HCT116 (cell line): ENCODE results near the gene UBL5. TPM values are rescaled to one million over a fixed set of nuclear protein-coding genes. Genes with fewer than 3 reads are reported as not detected.

Source experiments
- ATAC-seq: fragments of 200-7000 bp; cut with Tn5 transposase; 2 replicates; pipeline ENCODE4 v1.9.1; 2020; ENCODE audit warnings: mild to moderate bottlenecking, moderate library complexity
- BruUV-seq: library from RNA; stranded (reverse); fragments of 400-500 nt; replicated peaks from 2 replicates; lab custom pipeline; 2021; lab: Mats Ljungman, UMichigan
- CTCF ChIA-PET: fragments of 300-600 bp; sonication (Branson Sonifier 250); formaldehyde crosslinking; loops from one replicate; lab custom pipeline; 2021; ENCODE audit warnings: antibody characterized with exemption; lab: Charles Lee
- POLR2A ChIA-PET: fragments of 300-600, 350-600 bp; sonication (Branson Sonifier 250); formaldehyde crosslinking; loops from one replicate; lab custom pipeline; 2021; ENCODE audit warnings: antibody characterized with exemption; lab: Charles Lee
- RAD21 ChIA-PET, 2 experiments: fragments of 300-600 bp; sonication (Branson Sonifier 250); formaldehyde crosslinking; loops; one replicate each; lab custom pipeline; 2023; ENCODE audit warnings: low total read pairs in 2 of 2; ENCODE audit not compliant: uncharacterized antibody in 2 of 2, unreplicated experiment in 2 of 2, low non-redundant PET in 1 of 2; lab: Charles Lee
- DNase-seq: peaks from one replicate; pipeline ENCODE4 v3.0.0-alpha.2; 2010; ENCODE audit warnings: low read depth, low spot score
- H2AFZ ChIP-seq: fragments of 200-600 bp; shearing (Covaris generic), sonication (generic); 2 replicates; pipeline ENCODE4 v1.6.1; 2017; ENCODE audit warnings: low read depth, mixed run types, mixed read lengths, antibody characterized with exemption, low read length; ENCODE audit not compliant: poor library complexity, severe bottlenecking
- H3K27ac ChIP-seq: 2 replicates; pipeline ENCODE4 v1.5.1; 2012; ENCODE audit warnings: low read depth, low read length
- H3K27me3 ChIP-seq: fragments of 200-600 bp; sonication (generic); 2 replicates; pipeline ENCODE4 v1.6.1; 2016; ENCODE audit warnings: mixed run types, low read length, mixed read lengths; ENCODE audit not compliant: insufficient read depth
- H3K36me3 ChIP-seq, 2 experiments: fragments of 200-500 bp in 1 of 2; fragments of 200-600 bp in 1 of 2; sonication (Bioruptor generic) in 1 of 2; sonication (generic) in 1 of 2; 2 replicates each; pipeline versions ENCODE4 v1.5.1 to v1.6.1; 2014 to 2016; ENCODE audit warnings: low read length in 2 of 2, inconsistent platforms in 1 of 2, mixed read lengths in 1 of 2, mixed run types in 1 of 2; ENCODE audit not compliant: insufficient read depth in 2 of 2, control insufficient read depth in 1 of 2
- H3K4me1 ChIP-seq, 2 experiments: fragments of 200-600 bp in 1 of 2; sonication (generic) in 1 of 2; 2 replicates each; pipeline versions ENCODE4 v1.5.1 to v1.6.1; 2012 to 2017; ENCODE audit warnings: low read length in 2 of 2, inconsistent platforms in 1 of 2, mild to moderate bottlenecking in 1 of 2, mixed read lengths in 1 of 2, mixed run types in 1 of 2, moderate library complexity in 1 of 2; ENCODE audit not compliant: insufficient read depth in 2 of 2, control insufficient read depth in 1 of 2
- H3K4me2 ChIP-seq: fragments of 200-600 bp; sonication (generic); 2 replicates; pipeline ENCODE4 v1.6.1; 2017; ENCODE audit warnings: mixed run types, low read length, mixed read lengths
- H3K4me3 ChIP-seq, 2 experiments: fragments of 200-600 bp in 1 of 2; sonication (generic) in 1 of 2; replicated peaks in 1 of 2; 2 replicates each; pipeline ENCODE4 v1.5.1; 2011 to 2016; ENCODE audit warnings: low read length in 2 of 2, control low read depth in 1 of 2, low read depth in 1 of 2, mild to moderate bottlenecking in 1 of 2, mixed read lengths in 1 of 2, mixed run types in 1 of 2
- H3K79me2 ChIP-seq: fragments of 200-600 bp; sonication (generic); 2 replicates; pipeline ENCODE4 v1.6.1; 2017; ENCODE audit warnings: mild to moderate bottlenecking, mixed run types, low read length, moderate library complexity, mixed read lengths; ENCODE audit not compliant: insufficient read depth
- H3K9ac ChIP-seq: fragments of 200-600 bp; sonication (generic); 2 replicates; pipeline ENCODE4 v1.6.1; 2016; ENCODE audit warnings: low read length, mixed read lengths
- H3K9me2 ChIP-seq: fragments of 200-600 bp; sonication (generic), shearing (Covaris generic); 2 replicates; pipeline ENCODE4 v1.6.1; 2017; ENCODE audit warnings: mixed run types, mild to moderate bottlenecking, moderate library complexity; ENCODE audit not compliant: insufficient read depth
- H3K9me3 ChIP-seq, 2 experiments: fragments of 200-500 bp in 1 of 2; fragments of 200-600 bp in 1 of 2; sonication (Bioruptor generic) in 1 of 2; sonication (generic) in 1 of 2; 2 replicates each; pipeline ENCODE4 v1.6.1; 2014 to 2017; ENCODE audit warnings: low read length in 2 of 2, mixed read lengths in 2 of 2, inconsistent platforms in 1 of 2, low read depth in 1 of 2, mild to moderate bottlenecking in 1 of 2, mixed run types in 1 of 2, moderate library complexity in 1 of 2; ENCODE audit not compliant: control insufficient read depth in 1 of 2, insufficient read depth in 1 of 2
- H4K20me1 ChIP-seq: fragments of 200-600 bp; sonication (generic), shearing (Covaris generic); 2 replicates; pipeline ENCODE4 v1.6.1; 2017; ENCODE audit warnings: mixed run types, mild to moderate bottlenecking, moderate library complexity; ENCODE audit not compliant: insufficient read depth
- CEBPB ChIP-seq: IDR thresholded peaks from 2 replicates; pipeline ENCODE4 v1.6.1; 2012; ENCODE audit warnings: low read depth
- CTCF ChIP-seq, 3 experiments: fragments of 200-600 bp in 1 of 3; sonication (generic) in 1 of 3; IDR thresholded peaks in 2 of 3; conservative IDR thresholded peaks in 1 of 3; 2 replicates each; pipeline ENCODE4 v1.5.1; 2012 to 2017; ENCODE audit warnings: low read depth in 2 of 3, low read length in 2 of 3, antibody characterized with exemption in 1 of 3, borderline replicate concordance in 1 of 3, control low read depth in 1 of 3, mild to moderate bottlenecking in 1 of 3, mixed read lengths in 1 of 3, mixed run types in 1 of 3, moderate library complexity in 1 of 3; ENCODE audit not compliant: insufficient read depth in 1 of 3
- EGR1 ChIP-seq: IDR thresholded peaks from 2 replicates; pipeline ENCODE4 v1.6.1; 2012; ENCODE audit warnings: low read depth
- EZH2 ChIP-seq: fragments of 200-600 bp; sonication (generic); IDR thresholded peaks from 2 replicates; pipeline ENCODE4 v1.6.1; 2017; ENCODE audit warnings: antibody characterized with exemption, mixed run types
- FOSL1 ChIP-seq: IDR thresholded peaks from 2 replicates; pipeline ENCODE4 v1.6.1; 2012; ENCODE audit warnings: low read depth
- JUND ChIP-seq: IDR thresholded peaks from 2 replicates; pipeline ENCODE4 v1.6.1; 2012
- MAX ChIP-seq: IDR thresholded peaks from 2 replicates; pipeline ENCODE4 v1.6.1; 2012
- RAD21 ChIP-seq: IDR thresholded peaks from 2 replicates; pipeline ENCODE4 v1.6.1; 2012; ENCODE audit warnings: low read depth, mild to moderate bottlenecking
- REST ChIP-seq: IDR thresholded peaks from 2 replicates; pipeline ENCODE4 v1.6.1; 2012; ENCODE audit warnings: low read depth
- SIN3A ChIP-seq: IDR thresholded peaks from 2 replicates; pipeline ENCODE4 v1.6.1; 2012; ENCODE audit warnings: low read depth
- SRF ChIP-seq: IDR thresholded peaks from 2 replicates; pipeline ENCODE4 v1.6.1; 2012; ENCODE audit warnings: low read depth
- YY1 ChIP-seq: IDR thresholded peaks from 2 replicates; pipeline ENCODE4 v1.6.1; 2011; ENCODE audit warnings: low read length, low read depth, moderate library complexity, mild to moderate bottlenecking; ENCODE audit not compliant: insufficient replicate concordance; ENCODE audit errors: extremely low read depth
- ZFX ChIP-seq: fragments of 450-650 bp; IDR thresholded peaks from 2 replicates; pipeline ENCODE4 v1.6.1; 2017
- ZNF274 ChIP-seq: fragments of 200-500 bp; sonication (Bioruptor generic); IDR thresholded peaks from 2 replicates; pipeline ENCODE4 v1.6.1; 2014; ENCODE audit warnings: mild to moderate bottlenecking, low read depth, low read length, inconsistent platforms
- intact Hi-C: fragments of 100-400 bp; cut with micrococcal nuclease; formaldehyde crosslinking; loops from 2 replicates; pipeline ENCODE4 v1.10.0; 2022
- total RNA-seq: library from RNA; stranded (reverse); gene quantifications from one replicate; pipeline ENCODE4 v1.2.1, GENCODE V29; 2021; ENCODE audit not compliant: unreplicated experiment

Gene UBL5
- total RNA-seq, 1 experiment from 2014 or later, result 335 TPM

GRCh38 chr19:9868983-9869617 is 41.4 kb downstream of the UBL5 start:
- H3K4me2 ChIP-seq, result no peak overlapping the region
- intact Hi-C loops, result no loop called here
- CTCF ChIA-PET, result no interaction called here

More at GRCh38 chr19:9868983-9869617, 41.4 kb downstream of the UBL5 start:
- RAD21 ChIA-PET, result no interaction called here
- H3K27me3 ChIP-seq, result no peaks in the 10 kb centered on the region
- no peak overlapping the region for H3K27ac ChIP-seq
- no peak for ATAC-seq
- H3K4me3 ChIP-seq, result no peak overlapping the region
- TF ChIP-seq FOSL1 (no peak), SIN3A (no peak), SRF (no peak), JUND (no peak), REST (no peak), CTCF (IDR thresholded peaks at IDR 0.05 in 2 of 3, conservative IDR thresholded peaks at IDR 0.05 in 1 of 3; ENCODE audit: borderline replicate concordance in 1 of 3, insufficient read depth in 1 of 3, low read depth in 2 of 3, low read length in 2 of 3) (no peak), YY1 (no peak), EZH2 (no peak), ZFX (no peak), MAX (no peak), CEBPB (no peak), EGR1 (no peak), ZNF274 (no peak), RAD21 (no peak)
- TF ChIP-seq, all 23 proteins: peak for 0
- no peaks in the 10 kb centered on the region for H4K20me1 ChIP-seq
- H3K79me2 ChIP-seq, result no peaks in the 10 kb centered on the region
- BruUV-seq, result no TSS peak
- H3K9ac ChIP-seq, result no peak overlapping the region
- H2AFZ ChIP-seq, result no peak overlapping the region
- no peaks in the 10 kb centered on the region for H3K9me3 ChIP-seq
- POLR2A ChIA-PET, result no interaction called here
- no peak for DNase-seq
- no peaks in the 10 kb centered on the region for H3K36me3 ChIP-seq
- H3K4me1 ChIP-seq, result no peaks in the 10 kb centered on the region
- no peaks in the 10 kb centered on the region for H3K9me2 ChIP-seq
